OCI-LY7 (cell line): ENCODE results near the gene SH3BP1. TPM values are rescaled to one million over a fixed set of nuclear protein-coding genes. Genes with fewer than 3 reads are reported as not detected.
A peak's percentile ranks its signal among the peaks of the same experiment; 100 is the strongest.

Experiments used
- BruUV-seq: library from RNA; stranded (reverse); fragments of 400-500 nt; replicated peaks from 2 replicates; lab custom pipeline; 2021; lab: Mats Ljungman, UMichigan
- CTCF ChIA-PET: fragments of 300-600 bp; sonication (Branson Sonifier 250); formaldehyde crosslinking; loops from one replicate; lab custom pipeline; 2022; ENCODE audit warnings: antibody characterized with exemption; ENCODE audit not compliant: unreplicated experiment; lab: Charles Lee
- POLR2A ChIA-PET: fragments of 300-600 bp; sonication (Branson Sonifier 250); formaldehyde crosslinking; loops from one replicate; lab custom pipeline; 2022; ENCODE audit warnings: antibody characterized with exemption; lab: Charles Lee
- DNase-seq: peaks from one replicate; pipeline ENCODE4 v3.0.0-alpha.2; 2015; ENCODE audit warnings: low spot score
- H2AFZ ChIP-seq: fragments of 200-600 bp; sonication (generic), shearing (Covaris generic); 2 replicates; pipeline ENCODE4 v1.6.1; 2014; ENCODE audit warnings: mild to moderate bottlenecking, antibody characterized with exemption, low read length, moderate library complexity
- H3K27ac ChIP-seq: fragments of 200-600 bp; sonication (generic); 2 replicates; pipeline ENCODE4 v1.5.1; 2014; ENCODE audit warnings: mixed run types, low read depth, mild to moderate bottlenecking, moderate library complexity, low read length, inconsistent platforms; ENCODE audit not compliant: poor library complexity, severe bottlenecking
- H3K36me3 ChIP-seq: fragments of 200-600 bp; sonication (generic); 2 replicates; pipeline ENCODE4 v1.6.1; 2014; ENCODE audit warnings: mild to moderate bottlenecking, antibody characterized with exemption, low read length, moderate library complexity, mixed read lengths; ENCODE audit not compliant: insufficient read depth
- H3K4me1 ChIP-seq: fragments of 200-600 bp; sonication (generic); 2 replicates; pipeline ENCODE4 v1.5.1; 2014; ENCODE audit warnings: mild to moderate bottlenecking, low read length; ENCODE audit not compliant: insufficient read depth, poor library complexity, severe bottlenecking
- H3K4me2 ChIP-seq: fragments of 200-600 bp; sonication (generic); 2 replicates; pipeline ENCODE4 v1.6.1; 2014; ENCODE audit warnings: mild to moderate bottlenecking, low read length
- H3K4me3 ChIP-seq: fragments of 200-600 bp; sonication (generic); 2 replicates; pipeline ENCODE4 v1.5.1; 2014; ENCODE audit warnings: mild to moderate bottlenecking, low read depth, low read length; ENCODE audit not compliant: poor library complexity, severe bottlenecking
- H3K79me2 ChIP-seq: fragments of 200-600 bp; sonication (generic); 2 replicates; pipeline ENCODE4 v1.6.1; 2016; ENCODE audit warnings: low read depth, mild to moderate bottlenecking, low read length, moderate library complexity, mixed read lengths; ENCODE audit not compliant: insufficient read depth
- H3K9me2 ChIP-seq: fragments of 200-600 bp; sonication (generic); 2 replicates; pipeline ENCODE4 v1.6.1; 2016; ENCODE audit warnings: mild to moderate bottlenecking, low read length, mixed read lengths; ENCODE audit not compliant: insufficient read depth
- H3K9me3 ChIP-seq: fragments of 200-600 bp; sonication (generic); 2 replicates; pipeline ENCODE4 v1.6.1; 2014; ENCODE audit warnings: mild to moderate bottlenecking, mixed run types, low read length, mixed read lengths
- H4K20me1 ChIP-seq: fragments of 200-600 bp; sonication (generic); 2 replicates; pipeline ENCODE4 v1.6.1; 2014; ENCODE audit warnings: mild to moderate bottlenecking, antibody characterized with exemption, low read length, moderate library complexity, mixed read lengths; ENCODE audit not compliant: insufficient read depth
- CTCF ChIP-seq: fragments of 200-600 bp; sonication (generic); conservative IDR thresholded peaks from 2 replicates; pipeline ENCODE4 v1.5.1; 2014; ENCODE audit warnings: mild to moderate bottlenecking, antibody characterized with exemption, low read length, moderate library complexity, mixed read lengths
- EZH2phosphoT487 ChIP-seq: fragments of 200-600 bp; sonication (generic); IDR thresholded peaks from 2 replicates; pipeline ENCODE4 v1.6.1; 2018; ENCODE audit warnings: low read depth, borderline replicate concordance, mild to moderate bottlenecking, mixed run types, antibody characterized with exemption, low read length, moderate library complexity, mixed read lengths
- intact Hi-C: fragments of 100-400 bp; cut with micrococcal nuclease; formaldehyde crosslinking; loops from one replicate; pipeline ENCODE4 v1.10.0; 2022; ENCODE audit not compliant: unreplicated experiment
- total RNA-seq, 2 experiments: library from RNA; depleted of rRNA in 1 of 2; stranded (reverse); fragments of >200 nt in 1 of 2; shearing (Covaris generic) in 1 of 2; gene quantifications; 2 replicates each; pipeline ENCODE4 v1.2.3, GENCODE V29; 2014 to 2022

SH3BP1 gene
- total RNA-seq, 2 experiments from 2014 or later: 15.3 to 48.4 TPM

GRCh38 chr22:37623075-37624016 is 16.1 kb upstream of the SH3BP1 start:
- BruUV-seq: no TSS peak
- H4K20me1 ChIP-seq: no peaks in the 10 kb centered on the region
- no peaks in the 10 kb centered on the region for H3K9me3 ChIP-seq
- no peaks in the 10 kb centered on the region for H3K9me2 ChIP-seq
- ChIA-PET CTCF (no interaction called here), POLR2A (no interaction called here)
- H3K27ac ChIP-seq: peak overlapping the region; percentile 38
- peaks cover 84% of the 10 kb centered on the region for H3K36me3 ChIP-seq
- intact Hi-C loops: loop anchor here (1.0 to 2.0 kb wide), 3 partner anchors 15 to 58 kb away; partner anchors contain the start of gene SH3BP1
- peak; percentile 79 for DNase-seq
- H3K4me2 ChIP-seq: peak overlapping the region; percentile 30; the same call in 1 of the 2 replicates
- peaks cover 48% of the 10 kb centered on the region for H3K4me1 ChIP-seq
- H2AFZ ChIP-seq: no peak overlapping the region
- H3K4me3 ChIP-seq: no peak overlapping the region
- TF ChIP-seq CTCF (peak; percentile 93), EZH2phosphoT487 (no peak)
- H3K79me2 ChIP-seq: no peaks in the 10 kb centered on the region

GRCh38 chr22:37624017-37624365 is 15.5 kb upstream of the SH3BP1 start:
- Histone ChIP-seq H2AFZ (no peak overlapping the region), H3K4me1 (peaks cover 44% of the 10 kb centered on the region), H3K79me2 (no peaks in the 10 kb centered on the region), H3K9me3 (no peaks in the 10 kb centered on the region), H3K4me3 (no peak overlapping the region), H3K27ac (peak overlapping the region; percentile 38), H3K4me2 (peak overlapping the region; percentile 30; the same call in 1 of the 2 replicates), H4K20me1 (no peaks in the 10 kb centered on the region), H3K9me2 (no peaks in the 10 kb centered on the region), H3K36me3 (peaks cover 83% of the 10 kb centered on the region)
- POLR2A ChIA-PET: no interaction called here
- CTCF ChIA-PET: no interaction called here
- intact Hi-C loops: no loop called here
- no TSS peak for BruUV-seq
- DNase-seq: no peak
- TF ChIP-seq EZH2phosphoT487 (no peak), CTCF (no peak)

GRCh38 chr22:37624876-37625275 is 14.6 kb upstream of the SH3BP1 start:
- H3K4me2 ChIP-seq: no peak overlapping the region
- H3K4me3 ChIP-seq: no peak overlapping the region
- H3K4me1 ChIP-seq: peaks cover 39% of the 10 kb centered on the region
- no TSS peak for BruUV-seq
- no peak overlapping the region for H3K27ac ChIP-seq
- no peaks in the 10 kb centered on the region for H3K9me3 ChIP-seq
- no peak for DNase-seq
- TF ChIP-seq EZH2phosphoT487: no peak
- TF ChIP-seq CTCF: no peak
- POLR2A ChIA-PET: no interaction called here
- peaks cover 82% of the 10 kb centered on the region for H3K36me3 ChIP-seq
- CTCF ChIA-PET: no interaction called here
- no peaks in the 10 kb centered on the region for H3K79me2 ChIP-seq
- no peak overlapping the region for H2AFZ ChIP-seq
- no peaks in the 10 kb centered on the region for H3K9me2 ChIP-seq
- intact Hi-C loops: no loop called here
- H4K20me1 ChIP-seq: no peaks in the 10 kb centered on the region
